Muscle of leg (tissue), 11 donors: Measurements from ENCODE around the gene ETS1. TPM values are rescaled to one million over a fixed set of nuclear protein-coding genes. Genes with fewer than 3 reads are reported as not detected.

ENCODE experiments used
- DNase-seq: peaks from one replicate; pipeline ENCODE4 v3.0.0; 2013
- H3K27ac ChIP-seq: one replicate; pipeline ENCODE4 v1.5.1; 2013; ENCODE audit warnings: mild to moderate bottlenecking, low read length, control low read depth
- H3K27me3 ChIP-seq: one replicate; pipeline ENCODE4 v1.6.1; 2013; ENCODE audit warnings: low read length; ENCODE audit not compliant: control insufficient read depth, insufficient read depth
- H3K36me3 ChIP-seq: one replicate; pipeline ENCODE4 v1.6.1; 2013; ENCODE audit warnings: low read length; ENCODE audit not compliant: control insufficient read depth, insufficient read depth
- H3K4me1 ChIP-seq: one replicate; pipeline ENCODE4 v1.6.1; 2013; ENCODE audit warnings: low read length; ENCODE audit not compliant: control insufficient read depth, insufficient read depth
- H3K4me3 ChIP-seq: one replicate; pipeline ENCODE4 v1.5.1; 2013; ENCODE audit warnings: low read length, control low read depth
- H3K9me3 ChIP-seq: replicated peaks from 2 replicates; pipeline ENCODE4 v1.6.1; 2013; ENCODE audit warnings: low read depth, low read length; ENCODE audit not compliant: control insufficient read depth
- WGBS: methylation state at CpG from one replicate; pipeline ENCODE4 v1.1.5; 2013; ENCODE audit warnings: missing lambda C conversion rate; ENCODE audit not compliant: insufficient coverage; 5-methylcytosine and 5-hydroxymethylcytosine counted together
- polyA plus RNA-seq, 8 donors: library from polyadenylated mRNA; unstranded; fragments of 120-200 nt; gene quantifications; one replicate each; pipeline versions ENCODE4 v1.2.1 to v1.2.3, GENCODE V29; 2013; ENCODE audit warnings: inconsistent platforms in 1 of 8, low replicate concordance in 1 of 8; ENCODE audit not compliant: insufficient read length in 8 of 8, insufficient read depth in 1 of 8
- total RNA-seq: library from RNA; stranded (reverse); fragments of 120-200 nt; gene quantifications from one replicate; pipeline ENCODE4 v1.2.4, GENCODE V29; 2013

ETS1 gene
- total and polyA plus RNA-seq, 9 donors: 35.3 to 79.1 (median 59.4) TPM

- no peaks in the 10 kb centered on the region for H3K9me3 ChIP-seq
- 52% methylated on average over 3 of the region's 4 CpGs for WGBS
- no peak overlapping the region for H3K27ac ChIP-seq
- H3K36me3 ChIP-seq: peaks cover 35% of the 10 kb centered on the region
- peaks cover 34% of the 10 kb centered on the region for H3K4me1 ChIP-seq
- no peak overlapping the region for H3K4me3 ChIP-seq
- H3K27me3 ChIP-seq: no peaks in the 10 kb centered on the region
- DNase-seq: no peak
Observed at GRCh38 chr11:128469220-128469619, 118.1 kb downstream of the ETS1 start.

DNA sequence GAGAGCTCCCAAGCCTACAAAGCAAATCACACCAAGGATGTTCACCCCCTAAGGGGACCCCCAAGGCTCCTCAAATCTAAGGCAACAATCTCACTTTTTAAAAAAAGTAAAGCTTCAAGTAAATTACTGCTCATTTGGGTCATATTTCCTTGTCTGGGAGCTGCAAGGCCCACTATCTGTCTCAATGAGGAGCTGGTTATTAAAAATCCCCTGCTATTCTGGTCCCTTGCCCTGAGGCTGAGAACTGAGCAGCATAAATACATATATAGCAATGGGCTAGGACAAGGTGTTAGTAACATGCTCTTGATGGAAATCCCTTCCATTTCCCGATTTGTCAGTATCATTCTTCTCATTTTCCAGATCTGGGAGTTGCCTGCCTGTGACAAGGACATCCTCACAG is 119.2 kb downstream of the ETS1 start:
- peaks cover 26% of the 10 kb centered on the region for H3K4me1 ChIP-seq
- 100% methylated on average over 1 of the region's 1 CpG for WGBS
- H3K36me3 ChIP-seq: peaks cover 34% of the 10 kb centered on the region

GRCh38 chr11:128467610-128468041 is 119.7 kb downstream of the ETS1 start:
- DNase-seq: no peak
- peaks cover 27% of the 10 kb centered on the region for H3K4me1 ChIP-seq
- no peak overlapping the region for H3K27ac ChIP-seq
- peaks cover 37% of the 10 kb centered on the region for H3K36me3 ChIP-seq
- WGBS: 63% methylated on average over 4 of the region's 9 CpGs
- H3K9me3 ChIP-seq: no peaks in the 10 kb centered on the region
- no peaks in the 10 kb centered on the region for H3K27me3 ChIP-seq
- no peak overlapping the region for H3K4me3 ChIP-seq

More for the DNA sequence above, 119.2 kb downstream of the ETS1 start:
- Histone ChIP-seq H3K9me3 (no peaks in the 10 kb centered on the region), H3K4me3 (no peak overlapping the region), H3K27me3 (no peaks in the 10 kb centered on the region), H3K27ac (no peak overlapping the region)
- no peak for DNase-seq

- peaks cover 36% of the 10 kb centered on the region for H3K36me3 ChIP-seq
- peaks cover 24% of the 10 kb centered on the region for H3K4me1 ChIP-seq
- 100% methylated on average over 4 of the region's 6 CpGs for WGBS
- no peaks in the 10 kb centered on the region for H3K9me3 ChIP-seq
- DNase-seq: no peak
- H3K4me3 ChIP-seq: no peak overlapping the region
- H3K27me3 ChIP-seq: no peaks in the 10 kb centered on the region
- no peak overlapping the region for H3K27ac ChIP-seq
Observed at GRCh38 chr11:128467041-128467440, 120.3 kb downstream of the ETS1 start.

DNA sequence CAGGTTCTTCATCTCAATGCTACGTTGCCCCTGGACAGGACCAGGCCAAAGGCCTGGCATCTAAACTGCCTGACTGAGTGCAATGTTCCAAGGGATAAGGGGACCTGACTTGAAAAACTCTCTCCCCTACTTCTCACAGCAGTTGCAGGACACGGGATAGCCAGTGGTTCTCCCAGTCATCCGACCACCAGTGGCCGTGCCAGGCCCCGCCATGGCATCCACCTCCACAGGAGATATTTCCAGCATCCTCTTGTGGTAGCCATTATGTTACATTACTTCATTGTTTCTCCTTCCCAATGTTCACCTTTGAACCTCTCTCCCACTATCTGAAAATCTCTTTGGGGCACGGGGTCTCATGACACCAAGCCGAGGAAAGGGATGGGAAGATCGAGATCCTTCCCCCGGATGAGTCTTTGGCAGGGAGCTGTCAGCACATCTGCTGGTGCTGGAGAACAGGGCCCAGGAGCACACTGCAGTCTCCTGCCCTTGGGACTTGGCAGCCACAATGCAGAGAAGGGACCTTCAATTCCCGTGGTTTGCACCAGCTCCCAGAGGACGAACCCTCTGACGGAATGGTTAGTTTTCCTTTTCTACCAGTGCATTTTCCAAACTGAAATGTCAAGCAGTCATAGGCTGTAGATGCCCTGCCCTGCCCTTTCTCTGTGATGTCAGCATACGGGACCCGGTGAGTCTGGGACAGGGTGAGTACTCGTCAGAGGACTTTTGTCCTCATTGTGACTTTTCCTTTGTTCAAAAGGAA is 121.2 kb downstream of the ETS1 start:
- Histone ChIP-seq H3K36me3 (peaks cover 43% of the 10 kb centered on the region), H3K27ac (peak overlapping the region; percentile 10), H3K9me3 (no peaks in the 10 kb centered on the region), H3K4me1 (peaks cover 22% of the 10 kb centered on the region), H3K4me3 (no peak overlapping the region), H3K27me3 (no peaks in the 10 kb centered on the region)
- no peak for DNase-seq
- WGBS: 84% methylated on average over 14 of the region's 15 CpGs

DNA sequence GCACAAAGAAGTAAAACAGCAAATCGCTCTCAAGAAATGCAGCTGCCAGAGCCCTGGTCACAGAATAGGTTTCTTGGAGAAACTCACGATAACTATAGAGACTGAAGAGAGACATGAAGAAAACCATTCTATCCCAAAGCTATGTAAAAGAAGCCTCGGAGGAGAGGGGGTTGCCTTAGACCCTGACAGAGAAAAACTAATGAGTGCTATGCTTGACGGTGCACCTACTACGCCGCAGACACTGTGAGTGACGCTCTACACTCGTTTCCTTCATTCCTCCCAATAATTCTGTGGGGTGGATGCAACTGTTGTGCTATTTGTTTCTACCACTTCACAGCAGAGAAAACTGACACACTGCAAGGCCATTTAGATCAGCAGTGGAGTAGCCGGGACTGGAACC is 121.8 kb downstream of the ETS1 start:
- 100% methylated on average over 1 of the region's 9 CpGs for WGBS
- no peak overlapping the region for H3K27ac ChIP-seq
- DNase-seq: no peak
- no peak overlapping the region for H3K4me3 ChIP-seq
- H3K9me3 ChIP-seq: no peaks in the 10 kb centered on the region
- no peaks in the 10 kb centered on the region for H3K27me3 ChIP-seq
- H3K4me1 ChIP-seq: peaks cover 20% of the 10 kb centered on the region
- peaks cover 49% of the 10 kb centered on the region for H3K36me3 ChIP-seq

GRCh38 chr11:128464878-128465450 is 122.4 kb downstream of the ETS1 start:
- Histone ChIP-seq H3K27me3 (no peaks in the 10 kb centered on the region), H3K4me1 (peaks cover 20% of the 10 kb centered on the region), H3K36me3 (peaks cover 52% of the 10 kb centered on the region), H3K27ac (no peak overlapping the region), H3K4me3 (no peak overlapping the region), H3K9me3 (no peaks in the 10 kb centered on the region)
- DNase-seq: no peak
- WGBS: 69% methylated on average over 10 of the region's 10 CpGs

- no CpG with 5 or more reads among the region's 3 CpGs for WGBS
- Histone ChIP-seq H3K36me3 (peaks cover 50% of the 10 kb centered on the region), H3K27ac (peak overlapping the region; percentile 29), H3K9me3 (no peaks in the 10 kb centered on the region), H3K4me3 (no peak overlapping the region), H3K4me1 (peaks cover 20% of the 10 kb centered on the region), H3K27me3 (no peaks in the 10 kb centered on the region)
- DNase-seq: no peak
Observed at GRCh38 chr11:128463979-128464378, 123.4 kb downstream of the ETS1 start.

DNA sequence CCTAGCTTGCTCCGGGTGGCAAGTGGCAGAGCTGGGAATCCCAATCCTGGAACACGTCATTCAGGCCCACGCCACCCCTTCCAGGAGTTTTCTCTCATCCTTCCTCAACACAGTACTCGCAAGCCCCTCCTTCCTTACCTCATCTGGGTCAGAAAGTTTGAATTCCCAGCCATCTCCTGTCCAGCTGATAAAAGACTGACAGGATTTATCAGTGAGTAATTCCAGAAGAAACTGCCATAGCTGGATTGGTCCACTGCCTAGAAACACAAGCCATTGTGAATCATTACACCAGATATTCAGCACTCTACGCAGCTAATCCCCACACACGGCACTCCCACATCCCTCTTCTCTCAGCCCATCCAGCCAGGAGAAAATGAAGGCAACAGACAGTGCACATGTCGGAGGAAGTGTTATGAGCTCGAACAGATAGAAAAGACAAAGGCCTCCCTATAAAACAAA is 124.0 kb downstream of the ETS1 start:
- peaks cover 18% of the 10 kb centered on the region for H3K4me1 ChIP-seq
- H3K27me3 ChIP-seq: no peaks in the 10 kb centered on the region
- peak; percentile 64 for DNase-seq
- no peak overlapping the region for H3K27ac ChIP-seq
- no peak overlapping the region for H3K4me3 ChIP-seq
- 73% methylated on average over 4 of the region's 8 CpGs for WGBS
- H3K9me3 ChIP-seq: no peaks in the 10 kb centered on the region
- peaks cover 48% of the 10 kb centered on the region for H3K36me3 ChIP-seq

- DNase-seq: no peak
- Histone ChIP-seq H3K36me3 (peaks cover 47% of the 10 kb centered on the region), H3K4me1 (peaks cover 15% of the 10 kb centered on the region), H3K27ac (no peak overlapping the region), H3K27me3 (no peaks in the 10 kb centered on the region), H3K9me3 (no peaks in the 10 kb centered on the region), H3K4me3 (no peak overlapping the region)
- no CpG with 5 or more reads among the region's 4 CpGs for WGBS
Observed at GRCh38 chr11:128462922-128463321, 124.4 kb downstream of the ETS1 start.
